Measurements from ENCODE around the gene ETAA1.

GRCh38 chr2:67389286-67389685, 7.8 kb upstream of the ETAA1 start:
- TF ChIP-seq CTCF (IDR thresholded peaks at IDR 0.05; ENCODE audit: insufficient read depth, low read depth, low read length) (no peak), EZH2 (IDR thresholded peaks at IDR 0.05; ENCODE audit: insufficient read depth, low read length) (no peak)

Measured in astrocyte (in vitro differentiated cells and primary cell).